ENCODE measurements around the gene GPX3.

- no peak for TF ChIP-seq CTCF (IDR thresholded peaks at IDR 0.05)
- TF ChIP-seq POLR2A (IDR thresholded peaks at IDR 0.05) = no peak
Observed at GRCh38 chr5:151002681-151003502, 17.5 kb upstream of the GPX3 start.

Measured in thyroid gland (tissue), 4 donors.